GM18520 (cell line): ENCODE results near the gene SAMD15.
"Not testable (repeated sequence)": the region's sequence is repeated elsewhere in the genome, so short reads cannot be mapped to it uniquely, and the experiment has no call there.

Source experiments
- ATAC-seq: cut with Tn5 transposase; IDR thresholded peaks from one replicate; pipeline ENCODE4 v1.9.1; 2021; ENCODE audit not compliant: unreplicated experiment

The SAMD15 gene

DNA sequence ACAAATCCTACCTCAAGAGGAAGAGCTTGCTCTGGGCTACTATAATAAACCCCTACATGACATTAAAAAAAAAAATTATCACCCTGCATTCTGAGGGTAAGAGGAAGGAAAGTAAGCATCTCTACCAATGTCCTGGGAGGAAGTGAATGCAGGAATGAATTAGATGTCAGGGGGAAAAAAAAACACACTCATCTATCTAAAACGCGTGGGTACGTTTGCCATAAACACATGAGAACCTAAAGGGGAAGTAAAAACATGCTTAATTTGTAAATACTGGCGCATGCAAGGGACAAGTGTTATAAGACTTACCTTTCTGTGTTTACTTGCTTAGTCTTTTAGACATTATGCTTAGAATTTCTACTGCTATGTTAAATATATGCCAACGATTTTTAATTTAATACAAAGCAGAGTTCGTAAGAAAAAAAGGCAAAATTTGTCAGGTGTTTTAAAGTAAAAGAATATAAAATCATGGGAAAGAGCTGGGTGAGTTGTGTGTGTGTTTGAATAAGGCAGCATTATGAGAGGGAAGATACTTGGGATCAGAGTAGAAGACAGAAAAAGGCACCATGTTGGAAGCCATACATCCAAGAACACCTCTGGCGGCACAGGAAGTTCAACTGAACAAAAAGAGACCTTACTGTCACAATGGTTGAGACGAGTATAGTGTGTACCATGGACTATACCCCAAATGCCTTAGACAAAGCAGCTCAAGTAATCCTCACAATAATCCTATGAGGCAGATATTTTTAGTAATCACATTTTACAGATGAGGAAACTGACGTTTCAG lies 1.8 kb upstream of the SAMD15 start:
- no peak for ATAC-seq

- no peak for ATAC-seq
Observed at GRCh38 chr14:77375973-77376770, 1.0 kb upstream of the SAMD15 start.

- no peak for ATAC-seq
Observed at GRCh38 chr14:77377502-77377844, 294 bp downstream of the SAMD15 start.

DNA sequence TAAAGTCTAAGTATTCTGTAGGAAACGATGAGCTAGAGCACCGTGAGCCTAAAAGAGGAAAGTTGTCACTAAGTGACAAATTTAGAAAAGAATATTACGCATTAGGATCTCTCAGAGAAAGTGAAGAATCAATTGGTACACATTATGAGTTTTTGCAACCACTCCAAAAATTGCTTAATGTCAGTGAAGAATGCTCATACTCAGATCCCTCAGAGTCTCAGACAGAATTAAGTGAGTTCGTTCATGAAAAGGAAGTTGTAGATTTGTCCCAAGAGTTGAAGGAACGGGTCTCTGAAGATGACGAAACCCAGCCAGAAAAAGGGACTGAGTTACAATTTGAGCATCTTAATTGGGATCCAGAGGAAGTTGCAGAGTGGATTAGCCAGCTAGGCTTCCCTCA lies 1.5 kb downstream of the SAMD15 start:
- no peak for ATAC-seq

DNA sequence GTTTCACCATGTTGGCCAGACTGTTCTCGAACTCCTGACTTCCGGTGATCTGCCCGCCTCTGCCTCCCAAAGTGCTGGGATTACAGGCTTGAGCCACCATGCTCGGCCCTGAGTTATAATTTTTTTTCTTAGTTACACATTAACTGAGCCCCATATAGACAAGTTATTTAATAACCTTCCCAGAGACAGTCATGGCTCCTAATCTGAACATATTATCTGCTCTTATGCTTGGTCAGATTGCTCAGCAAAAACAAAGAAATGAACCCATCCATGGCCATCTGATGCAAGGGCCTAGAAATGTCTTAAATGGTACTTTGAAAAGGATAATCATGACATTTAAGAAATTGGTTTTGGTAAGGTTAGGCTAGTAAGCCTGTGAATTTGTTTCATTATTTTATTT lies 13.0 kb downstream of the SAMD15 start:
- ATAC-seq: no peak

GRCh38 chr14:77400216-77400615 lies 23.0 kb downstream of the SAMD15 start:
- no peak for ATAC-seq

DNA sequence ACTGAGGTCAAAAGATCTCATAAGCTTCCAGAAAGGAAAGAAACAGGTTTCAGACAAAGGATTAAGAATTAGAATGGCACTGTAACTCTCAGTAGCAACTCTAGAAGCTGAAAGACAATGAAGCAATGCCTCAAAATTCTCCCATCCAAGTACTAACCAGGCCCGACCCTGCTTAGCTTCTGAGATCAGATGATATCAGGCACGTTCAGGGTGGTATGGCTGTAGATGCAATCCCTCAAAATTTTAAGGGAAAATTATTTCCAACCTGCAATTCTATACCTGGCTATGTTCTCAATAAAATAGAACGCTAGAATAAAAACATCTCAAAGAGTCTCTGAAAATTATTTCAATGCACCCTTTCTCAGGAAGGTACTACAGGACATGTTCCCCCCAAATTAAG lies 26.6 kb downstream of the SAMD15 start:
- ATAC-seq: no peak

DNA sequence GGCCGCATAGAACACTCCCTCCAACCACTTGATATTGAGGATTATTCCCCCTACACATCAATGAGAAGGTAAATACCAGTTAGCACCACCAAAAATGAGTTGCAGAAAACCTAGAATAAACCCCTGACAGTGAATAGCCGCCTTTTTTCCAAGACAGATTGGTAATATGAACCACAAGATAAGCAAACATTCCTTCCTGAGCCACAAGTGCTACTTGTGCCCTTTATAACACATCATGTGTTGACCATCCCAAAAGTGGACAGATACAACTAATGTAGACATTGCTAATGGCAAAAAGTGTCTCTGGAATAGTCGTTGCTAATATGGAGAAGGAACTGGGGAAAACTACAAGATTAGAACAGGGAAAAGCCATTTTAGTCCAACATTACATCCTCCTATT lies 28.9 kb downstream of the SAMD15 start:
- no peak for ATAC-seq

GRCh38 chr14:77406718-77407117 lies 29.5 kb downstream of the SAMD15 start:
- no peak for ATAC-seq

DNA sequence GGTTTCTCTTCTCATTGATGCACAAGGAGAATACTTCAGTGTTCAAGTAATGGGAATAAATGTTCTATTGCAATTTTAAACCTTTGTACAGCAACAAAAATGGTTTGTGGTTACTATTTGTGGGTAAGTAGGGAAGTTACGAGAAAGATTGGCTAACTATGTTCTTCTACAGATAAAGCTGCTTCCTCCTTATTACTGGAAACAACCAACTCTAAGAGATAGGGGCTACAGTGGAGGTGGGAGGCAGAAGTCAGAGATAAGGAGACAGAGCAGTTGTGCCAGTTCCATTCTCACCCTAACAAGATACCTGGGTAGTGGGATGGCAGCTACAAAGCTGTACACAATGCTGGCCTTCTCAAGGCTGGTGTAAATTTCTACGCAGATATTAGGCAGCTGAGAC lies 30.0 kb downstream of the SAMD15 start:
- no peak for ATAC-seq

GRCh38 chr14:77409131-77409533 lies 32.0 kb downstream of the SAMD15 start:
- ATAC-seq: no peak

DNA sequence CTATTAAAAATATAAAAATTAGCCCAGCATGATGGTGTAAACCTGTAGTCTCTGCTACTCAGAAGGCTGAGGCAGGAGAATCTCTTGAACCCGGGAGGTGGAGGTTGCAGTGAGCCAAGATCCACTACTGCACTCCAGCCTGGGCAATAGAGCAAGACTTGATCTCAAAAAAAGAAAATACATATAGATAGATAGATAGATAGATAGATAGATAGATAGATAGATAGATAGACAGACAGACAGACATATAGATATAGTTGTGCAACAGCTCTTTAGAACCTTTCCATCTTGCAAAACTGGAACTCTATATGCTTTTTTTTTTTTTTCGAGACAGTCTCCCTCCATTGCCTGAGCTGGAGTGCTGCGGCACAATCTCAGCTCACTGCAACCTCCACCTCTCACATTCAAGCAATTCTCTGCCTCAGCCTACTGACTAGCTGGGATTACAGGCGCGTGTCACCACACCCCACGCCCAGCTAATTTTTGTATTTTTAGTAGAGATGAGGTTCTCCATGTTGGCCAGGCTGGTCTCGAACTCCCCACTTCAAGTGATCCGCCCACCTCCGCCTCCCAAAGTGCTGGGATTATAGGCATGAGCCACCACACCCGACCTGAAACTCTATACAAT lies 38.3 kb downstream of the SAMD15 start:
- not testable (repeated sequence) for ATAC-seq

GRCh38 chr14:77416098-77416497 lies 38.9 kb downstream of the SAMD15 start:
- ATAC-seq: not testable (repeated sequence)

- no peak for ATAC-seq
Observed at GRCh38 chr14:77416836-77417235, 39.7 kb downstream of the SAMD15 start.

GRCh38 chr14:77421201-77421600 lies 44.0 kb downstream of the SAMD15 start:
- ATAC-seq: no peak

DNA sequence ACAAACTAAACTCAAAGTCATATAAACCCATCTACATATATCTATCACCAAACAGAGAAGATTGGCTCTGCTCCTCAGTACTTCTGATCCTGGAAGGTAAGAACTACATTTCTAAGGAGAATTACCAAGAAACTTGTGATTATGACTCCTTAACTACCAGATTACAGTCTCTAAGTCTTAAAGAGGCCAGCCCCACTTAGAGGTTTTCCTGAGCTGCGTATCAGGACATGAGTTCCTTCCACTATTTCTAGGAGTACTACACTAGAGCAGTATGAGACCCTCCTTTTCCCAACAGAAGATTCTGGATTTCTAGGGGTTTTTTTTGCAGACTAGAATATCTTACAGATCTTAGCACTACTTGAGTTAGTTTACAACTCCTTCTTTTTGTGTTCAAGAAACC lies 46.2 kb downstream of the SAMD15 start, which contains the start of gene NOXRED1:
Gene NOXRED1 (minus strand): TSS at position 101 of the 400 bp plus-strand sequence. CDS start 634 bp downstream, outside the sequence.
- no peak for ATAC-seq

DNA sequence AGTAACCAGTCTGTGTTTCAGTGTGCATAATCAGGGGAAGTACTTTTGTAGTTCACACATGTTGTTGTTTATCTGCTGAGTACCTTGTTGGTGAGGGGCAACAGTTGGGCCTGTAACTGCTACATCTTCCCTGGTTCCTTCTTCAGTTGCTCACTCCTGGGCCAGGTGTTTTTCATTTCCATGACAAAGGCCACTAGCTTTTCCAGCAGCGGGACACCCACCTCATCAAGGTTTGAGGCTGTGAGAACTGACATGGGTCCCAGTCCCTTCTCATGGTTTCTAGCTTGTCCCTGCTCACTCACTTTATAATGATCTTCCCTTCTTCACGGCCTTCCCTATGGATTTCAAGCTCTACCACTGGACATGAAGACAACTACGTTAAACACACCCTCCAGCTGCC lies 47.7 kb downstream of the SAMD15 start:
- ATAC-seq: no peak

DNA sequence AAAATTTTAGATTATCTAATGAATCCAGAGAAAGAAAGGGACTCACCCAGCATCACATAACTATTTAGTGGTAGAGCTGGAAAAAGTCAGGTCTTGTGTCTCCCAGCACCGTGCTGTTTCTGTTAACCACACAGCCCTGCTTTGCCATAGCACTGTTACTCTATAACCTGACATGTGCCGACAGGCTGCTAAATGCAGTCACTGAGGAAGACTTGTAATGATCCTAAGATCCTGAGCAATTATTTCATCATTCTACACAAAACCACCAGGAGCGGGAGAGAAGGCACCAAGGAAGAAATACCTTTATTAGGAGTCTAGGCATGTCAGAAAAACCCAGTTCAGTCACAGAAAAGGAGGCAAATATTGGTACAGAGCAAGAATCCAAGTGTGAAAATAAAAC lies 49.2 kb downstream of the SAMD15 start:
- ATAC-seq: no peak

DNA sequence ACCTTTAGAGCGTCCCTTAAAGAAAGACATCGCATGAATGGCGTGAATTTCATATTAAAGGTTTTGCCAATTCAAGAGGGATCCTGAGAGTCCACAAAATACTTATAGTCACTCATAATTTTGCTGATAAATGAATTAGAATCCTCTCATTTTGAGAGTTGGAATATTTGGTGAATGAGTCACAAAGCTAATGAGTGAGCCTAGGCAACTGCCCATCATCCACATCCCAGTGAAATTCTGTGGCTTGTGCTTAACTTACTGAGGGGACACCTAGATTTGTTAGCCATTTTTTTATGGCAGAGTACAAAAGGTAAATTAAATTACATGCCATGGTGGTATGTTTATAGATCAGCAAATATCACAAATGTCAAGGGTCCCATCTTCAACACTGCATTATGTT lies 58.9 kb downstream of the SAMD15 start:
- no peak for ATAC-seq

- ATAC-seq: no peak
Observed at GRCh38 chr14:77438596-77438995, 61.4 kb downstream of the SAMD15 start.

- no peak for ATAC-seq
Observed at GRCh38 chr14:77439861-77440260, 62.7 kb downstream of the SAMD15 start.
